A673 (cell line): Measurements from ENCODE around the gene UVRAG. TPM values are rescaled to one million over a fixed set of nuclear protein-coding genes. Genes with fewer than 3 reads are reported as not detected.

ENCODE experiments used
- BruUV-seq: library from RNA; stranded (reverse); fragments of 400-500 nt; replicated peaks from 2 replicates; lab custom pipeline; 2021; lab: Mats Ljungman, UMichigan
- CTCF ChIA-PET: fragments of 300-600 bp; sonication (Branson Sonifier 250); formaldehyde crosslinking; loops from one replicate; lab custom pipeline; 2022; ENCODE audit warnings: antibody characterized with exemption; lab: Charles Lee
- POLR2A ChIA-PET: fragments of 300-600 bp; sonication (Branson Sonifier 250); formaldehyde crosslinking; loops from one replicate; lab custom pipeline; 2022; ENCODE audit warnings: antibody characterized with exemption; ENCODE audit not compliant: low non-redundant PET; lab: Charles Lee
- DNase-seq: peaks from one replicate; pipeline ENCODE4 v3.0.0-alpha.2; 2015; ENCODE audit warnings: low spot score
- H3K27ac ChIP-seq: fragments of 200-600 bp; sonication (generic); 2 replicates; pipeline ENCODE4 v1.5.1; 2016; ENCODE audit warnings: mixed run types, low read depth, mild to moderate bottlenecking, mixed read lengths, antibody characterized with exemption, low read length; ENCODE audit not compliant: poor library complexity, severe bottlenecking
- H3K27me3 ChIP-seq: fragments of 200-600 bp; sonication (generic); replicated peaks from 2 replicates; pipeline ENCODE4 v1.6.1; 2017; ENCODE audit warnings: mixed run types, low read depth, mild to moderate bottlenecking, mixed read lengths, antibody characterized with exemption, low read length; ENCODE audit not compliant: insufficient read depth, poor library complexity
- H3K36me3 ChIP-seq: fragments of 200-600 bp; sonication (generic); 2 replicates; pipeline ENCODE4 v1.6.1; 2016; ENCODE audit warnings: mixed run types, mild to moderate bottlenecking, mixed read lengths, antibody characterized with exemption, low read length; ENCODE audit not compliant: insufficient read depth, poor library complexity, severe bottlenecking
- H3K4me1 ChIP-seq: fragments of 200-600 bp; sonication (generic); 2 replicates; pipeline ENCODE4 v1.6.1; 2017; ENCODE audit warnings: mixed run types, mild to moderate bottlenecking, mixed read lengths, antibody characterized with exemption, low read length; ENCODE audit not compliant: insufficient read depth, poor library complexity, severe bottlenecking
- H3K4me3 ChIP-seq: fragments of 200-600 bp; sonication (generic); 2 replicates; pipeline ENCODE4 v1.5.1; 2016; ENCODE audit warnings: low read depth, mixed run types, mild to moderate bottlenecking, mixed read lengths, low read length; ENCODE audit not compliant: poor library complexity, severe bottlenecking
- H3K9me3 ChIP-seq: fragments of 200-600 bp; sonication (generic); 2 replicates; pipeline ENCODE4 v1.6.1; 2016; ENCODE audit warnings: mixed run types, low read depth, mild to moderate bottlenecking, mixed read lengths, antibody characterized with exemption, low read length; ENCODE audit not compliant: poor library complexity, severe bottlenecking
- EZH2 ChIP-seq: fragments of 200-600 bp; sonication (generic); IDR thresholded peaks from 2 replicates; pipeline ENCODE4 v1.6.1; 2017; ENCODE audit warnings: borderline replicate concordance, low read depth, mild to moderate bottlenecking, mixed read lengths, antibody characterized with exemption, low read length; ENCODE audit not compliant: poor library complexity, severe bottlenecking
- intact Hi-C: fragments of 100-400 bp; cut with micrococcal nuclease; formaldehyde crosslinking; loops from one replicate; pipeline ENCODE4 v1.10.0; 2022; ENCODE audit not compliant: unreplicated experiment
- total RNA-seq: library from RNA; stranded (reverse); gene quantifications from 2 replicates; pipeline ENCODE4 v1.2.3, GENCODE V29; 2021
- TF ChIP-seq, protein P1 (sequence below): fragments of 300-800, 200-600 bp; sonication (generic); conservative IDR thresholded peaks from 2 replicates; pipeline ENCODE4 v1.5.1; 2017; ENCODE audit warnings: low read depth, mild to moderate bottlenecking, antibody characterized with exemption, low read length, moderate library complexity, mixed read lengths

UVRAG gene
- total RNA-seq, 1 experiment from 2014 or later: 21.1 TPM

DNA sequence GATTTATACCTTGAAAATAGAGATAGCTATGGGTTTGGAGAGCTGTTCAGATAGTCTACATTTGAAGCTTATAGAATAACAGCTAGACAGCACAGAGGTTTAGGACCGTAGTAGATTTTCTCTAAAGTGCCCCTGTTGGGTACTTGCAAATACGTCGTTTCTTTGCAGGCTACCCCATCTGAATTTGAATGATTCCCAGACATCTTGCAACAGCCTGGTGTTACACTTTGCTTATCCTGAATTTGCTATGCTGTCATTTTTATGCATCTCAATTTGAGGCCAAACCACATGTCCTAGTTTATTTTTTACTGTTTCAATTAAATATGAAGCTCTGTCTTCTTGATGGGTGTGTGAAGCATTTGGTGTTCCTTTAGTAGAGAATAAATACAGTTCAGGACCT is 249.2 kb downstream of the UVRAG start:
- H3K4me1 ChIP-seq: no peaks in the 10 kb centered on the region
- DNase-seq: no peak
- no peaks in the 10 kb centered on the region for H3K9me3 ChIP-seq
- intact Hi-C loops: no loop called here
- ChIA-PET POLR2A (interaction anchor here (0.6 kb wide), 1 partner anchor 123 kb away, joined by 3 read pairs; no protein-coding TSS in a partner anchor), CTCF (no interaction called here)
- no peak overlapping the region for H3K27ac ChIP-seq
- H3K36me3 ChIP-seq: no peaks in the 10 kb centered on the region
- TF ChIP-seq EZH2: no peak
- TF ChIP-seq, protein P1, sequence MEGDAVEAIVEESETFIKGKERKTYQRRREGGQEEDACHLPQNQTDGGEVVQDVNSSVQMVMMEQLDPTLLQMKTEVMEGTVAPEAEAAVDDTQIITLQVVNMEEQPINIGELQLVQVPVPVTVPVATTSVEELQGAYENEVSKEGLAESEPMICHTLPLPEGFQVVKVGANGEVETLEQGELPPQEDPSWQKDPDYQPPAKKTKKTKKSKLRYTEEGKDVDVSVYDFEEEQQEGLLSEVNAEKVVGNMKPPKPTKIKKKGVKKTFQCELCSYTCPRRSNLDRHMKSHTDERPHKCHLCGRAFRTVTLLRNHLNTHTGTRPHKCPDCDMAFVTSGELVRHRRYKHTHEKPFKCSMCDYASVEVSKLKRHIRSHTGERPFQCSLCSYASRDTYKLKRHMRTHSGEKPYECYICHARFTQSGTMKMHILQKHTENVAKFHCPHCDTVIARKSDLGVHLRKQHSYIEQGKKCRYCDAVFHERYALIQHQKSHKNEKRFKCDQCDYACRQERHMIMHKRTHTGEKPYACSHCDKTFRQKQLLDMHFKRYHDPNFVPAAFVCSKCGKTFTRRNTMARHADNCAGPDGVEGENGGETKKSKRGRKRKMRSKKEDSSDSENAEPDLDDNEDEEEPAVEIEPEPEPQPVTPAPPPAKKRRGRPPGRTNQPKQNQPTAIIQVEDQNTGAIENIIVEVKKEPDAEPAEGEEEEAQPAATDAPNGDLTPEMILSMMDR: no peak
- BruUV-seq: no TSS peak
- no peak overlapping the region for H3K4me3 ChIP-seq
- no peaks in the 10 kb centered on the region for H3K27me3 ChIP-seq

DNA sequence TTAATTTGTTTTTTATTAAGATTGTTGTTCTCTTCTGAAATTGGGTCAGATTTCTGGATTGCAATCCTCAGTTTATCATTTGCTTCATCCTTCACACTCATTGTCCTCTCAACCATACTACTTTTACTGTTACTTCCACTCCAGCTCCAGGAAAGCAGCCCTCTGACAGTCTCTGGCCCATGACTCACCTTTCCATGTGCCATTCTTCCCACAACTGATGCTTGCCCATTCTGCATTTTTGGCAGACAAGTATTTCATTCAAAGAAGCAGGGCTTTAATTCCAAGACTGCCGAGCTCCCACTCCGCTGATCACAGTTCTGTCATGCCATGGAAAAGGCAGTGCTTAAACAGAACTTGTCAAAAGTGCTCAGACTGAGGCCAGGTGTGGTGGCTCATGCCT is 252.1 kb downstream of the UVRAG start:
- Histone ChIP-seq H3K4me3 (no peak overlapping the region), H3K27me3 (no peaks in the 10 kb centered on the region), H3K27ac (no peak overlapping the region), H3K36me3 (no peaks in the 10 kb centered on the region), H3K9me3 (no peaks in the 10 kb centered on the region), H3K4me1 (no peaks in the 10 kb centered on the region)
- CTCF ChIA-PET: no interaction called here
- intact Hi-C loops: no loop called here
- TF ChIP-seq, protein P1: no peak
- TF ChIP-seq EZH2: no peak
- POLR2A ChIA-PET: no interaction called here
- no peak for DNase-seq
- BruUV-seq: no TSS peak

DNA sequence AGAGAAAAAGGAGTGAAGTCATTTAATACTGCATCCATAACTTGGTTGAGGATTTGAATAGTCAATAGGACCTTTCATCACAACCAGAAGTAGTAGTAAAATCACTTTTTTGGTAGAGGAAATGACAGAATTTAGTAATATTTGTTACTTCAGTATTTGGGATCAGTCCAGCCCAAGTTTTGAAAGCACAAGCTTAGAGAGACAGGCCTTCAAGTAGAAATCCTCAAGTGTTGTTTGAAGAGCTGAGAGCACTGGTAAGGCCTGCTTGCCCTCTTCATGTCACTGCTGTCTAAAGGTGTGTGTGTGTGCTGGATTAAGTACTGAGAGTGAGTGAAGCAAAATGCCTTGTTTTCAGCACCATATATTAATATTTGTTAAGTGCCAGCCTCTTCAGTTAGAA is 254.0 kb downstream of the UVRAG start:
- intact Hi-C loops: no loop called here
- Histone ChIP-seq H3K27ac (no peak overlapping the region), H3K4me1 (peaks cover 11% of the 10 kb centered on the region), H3K9me3 (no peaks in the 10 kb centered on the region), H3K4me3 (no peak overlapping the region), H3K36me3 (no peaks in the 10 kb centered on the region), H3K27me3 (no peaks in the 10 kb centered on the region)
- no peak for DNase-seq
- TF ChIP-seq EZH2: no peak
- TF ChIP-seq, protein P1: no peak
- ChIA-PET CTCF (no interaction called here), POLR2A (no interaction called here)
- no TSS peak for BruUV-seq
